Chondrocyte (in vitro differentiated cells): ENCODE results near the gene PSENEN. TPM values are rescaled to one million over a fixed set of nuclear protein-coding genes. Genes with fewer than 3 reads are reported as not detected.

Experiments used
- DNase-seq: peaks from one replicate; pipeline ENCODE4 v3.0.0; 2021; ENCODE audit warnings: mixed read lengths, low spot score
- H3K27ac Mint-ChIP-seq: one replicate; pipeline ENCODE4 v1.8.0; 2021; ENCODE audit warnings: mild to moderate bottlenecking, moderate library complexity, mixed read lengths; ENCODE audit not compliant: unreplicated experiment
- H3K27me3 Mint-ChIP-seq: 2 replicates; pipeline ENCODE4 v1.8.0; 2021; ENCODE audit warnings: low read depth, mixed read lengths
- H3K36me3 Mint-ChIP-seq: 2 replicates; pipeline ENCODE4 v1.8.0; 2021; ENCODE audit warnings: low read depth, mixed read lengths
- H3K4me1 Mint-ChIP-seq: 2 replicates; pipeline ENCODE4 v1.8.0; 2021; ENCODE audit warnings: low read depth, mild to moderate bottlenecking, mixed read lengths
- H3K4me3 Mint-ChIP-seq: one replicate; pipeline ENCODE4 v1.8.0; 2021; ENCODE audit warnings: mild to moderate bottlenecking, moderate library complexity, mixed read lengths; ENCODE audit not compliant: unreplicated experiment
- H3K9me3 Mint-ChIP-seq: 2 replicates; pipeline ENCODE4 v1.8.0; 2021; ENCODE audit warnings: low read depth, mixed read lengths
- total RNA-seq: library from RNA; stranded (reverse); gene quantifications from 3 replicates; pipeline ENCODE4 v1.2.1, GENCODE V29; 2021
- TF ChIP-seq, protein P1 (sequence below): fragments of 200-600 bp; sonication (generic); IDR thresholded peaks from 2 replicates; pipeline ENCODE4 v1.5.0; 2021; ENCODE audit warnings: antibody characterized with exemption, mild to moderate bottlenecking, moderate library complexity

Gene PSENEN
- total RNA-seq, 1 donor from 2014 or later = 59.9 TPM

GRCh38 chr19:35740108-35740422 is 5.4 kb upstream of the PSENEN start:
- peak overlapping the region; percentile 79 for H3K4me3 Mint-ChIP-seq
- H3K4me1 Mint-ChIP-seq = peaks cover 21% of the 10 kb centered on the region
- H3K36me3 Mint-ChIP-seq = peaks cover 10% of the 10 kb centered on the region
- H3K27me3 Mint-ChIP-seq = no peaks in the 10 kb centered on the region
- DNase-seq = no peak
- H3K27ac Mint-ChIP-seq = peak overlapping the region; percentile 65
- H3K9me3 Mint-ChIP-seq = no peaks in the 10 kb centered on the region
- TF ChIP-seq, protein P1, sequence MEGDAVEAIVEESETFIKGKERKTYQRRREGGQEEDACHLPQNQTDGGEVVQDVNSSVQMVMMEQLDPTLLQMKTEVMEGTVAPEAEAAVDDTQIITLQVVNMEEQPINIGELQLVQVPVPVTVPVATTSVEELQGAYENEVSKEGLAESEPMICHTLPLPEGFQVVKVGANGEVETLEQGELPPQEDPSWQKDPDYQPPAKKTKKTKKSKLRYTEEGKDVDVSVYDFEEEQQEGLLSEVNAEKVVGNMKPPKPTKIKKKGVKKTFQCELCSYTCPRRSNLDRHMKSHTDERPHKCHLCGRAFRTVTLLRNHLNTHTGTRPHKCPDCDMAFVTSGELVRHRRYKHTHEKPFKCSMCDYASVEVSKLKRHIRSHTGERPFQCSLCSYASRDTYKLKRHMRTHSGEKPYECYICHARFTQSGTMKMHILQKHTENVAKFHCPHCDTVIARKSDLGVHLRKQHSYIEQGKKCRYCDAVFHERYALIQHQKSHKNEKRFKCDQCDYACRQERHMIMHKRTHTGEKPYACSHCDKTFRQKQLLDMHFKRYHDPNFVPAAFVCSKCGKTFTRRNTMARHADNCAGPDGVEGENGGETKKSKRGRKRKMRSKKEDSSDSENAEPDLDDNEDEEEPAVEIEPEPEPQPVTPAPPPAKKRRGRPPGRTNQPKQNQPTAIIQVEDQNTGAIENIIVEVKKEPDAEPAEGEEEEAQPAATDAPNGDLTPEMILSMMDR = no peak

DNA sequence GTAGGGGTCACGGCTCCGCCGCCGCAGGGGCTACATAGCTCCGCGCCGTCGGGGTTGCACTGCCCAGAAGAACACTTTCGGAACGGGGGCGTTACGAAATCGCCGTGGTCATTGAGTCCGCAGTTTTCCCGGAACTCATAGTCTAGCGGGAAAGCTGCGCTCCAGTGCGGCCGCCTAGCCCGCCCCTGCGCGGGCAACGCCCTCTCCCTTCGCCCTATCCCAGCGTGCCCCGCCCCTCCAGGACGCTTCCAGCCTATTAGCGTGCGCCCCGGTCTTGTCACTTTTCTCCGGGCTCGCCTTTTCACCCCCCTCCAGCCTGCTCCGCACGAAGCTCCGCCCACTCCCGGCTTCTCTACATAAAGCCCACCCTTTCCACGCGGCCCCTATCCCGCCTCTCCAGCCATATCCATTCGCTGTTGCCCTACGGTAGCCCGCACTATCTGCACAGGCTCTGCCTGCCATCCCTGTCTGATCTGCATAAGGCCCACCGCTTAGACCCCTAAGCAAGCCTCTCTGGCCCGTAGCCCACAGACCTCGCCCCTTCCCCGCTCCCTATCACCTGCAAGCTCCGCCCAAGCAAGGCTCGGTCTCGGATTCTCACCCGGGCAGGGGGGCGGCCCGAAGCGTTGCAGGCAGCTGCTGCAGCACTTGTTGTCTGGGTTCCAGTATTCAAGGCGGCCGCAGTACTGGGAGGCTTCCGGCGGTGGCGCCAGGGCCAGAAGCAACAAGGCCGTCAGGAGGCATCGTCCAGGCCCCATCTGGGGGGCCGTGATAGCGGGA is 4.8 kb upstream of the PSENEN start:
- H3K4me1 Mint-ChIP-seq = peaks cover 23% of the 10 kb centered on the region
- DNase-seq = peak; percentile 100
- peaks cover 9% of the 10 kb centered on the region for H3K36me3 Mint-ChIP-seq
- no peaks in the 10 kb centered on the region for H3K9me3 Mint-ChIP-seq
- peak overlapping the region; percentile 79 for H3K4me3 Mint-ChIP-seq
- H3K27me3 Mint-ChIP-seq = no peaks in the 10 kb centered on the region
- H3K27ac Mint-ChIP-seq = peak overlapping the region; percentile 95
- TF ChIP-seq, protein P1 = peak; percentile 59

DNA sequence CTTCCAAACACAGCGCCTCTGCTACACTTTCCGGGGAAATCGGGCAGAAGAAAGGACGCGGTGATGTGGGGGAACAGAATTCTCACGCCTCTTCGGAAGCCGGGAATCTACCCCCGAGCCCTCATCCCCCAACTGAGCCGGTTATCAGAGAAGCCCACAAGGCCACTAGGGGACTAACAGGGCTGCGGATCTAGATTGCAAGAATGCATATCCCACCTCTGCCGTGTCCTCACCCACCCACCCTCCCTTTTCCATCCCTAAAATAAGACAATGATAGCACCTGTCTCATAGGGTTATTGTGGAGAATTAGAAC is 4.3 kb upstream of the PSENEN start:
- Mint-ChIP-seq H3K27me3 (no peaks in the 10 kb centered on the region), H3K4me1 (peaks cover 28% of the 10 kb centered on the region), H3K9me3 (no peaks in the 10 kb centered on the region), H3K36me3 (peaks cover 7% of the 10 kb centered on the region), H3K4me3 (peak overlapping the region; percentile 79), H3K27ac (peak overlapping the region; percentile 95)
- no peak for DNase-seq
- TF ChIP-seq, protein P1 = peak; percentile 31

GRCh38 chr19:35742121-35742724 is 3.2 kb upstream of the PSENEN start, which contains the start of gene IGFLR1:
Gene IGFLR1 (minus strand): TSS chr19:35742452. CDS start chr19:35741180, 1,272 bp downstream.
- DNase-seq = no peak
- Mint-ChIP-seq H3K27me3 (no peaks in the 10 kb centered on the region), H3K36me3 (peaks cover 4% of the 10 kb centered on the region), H3K4me1 (peaks cover 39% of the 10 kb centered on the region), H3K27ac (peak within 1 kb of the TSS; percentile 36), H3K9me3 (no peaks in the 10 kb centered on the region), H3K4me3 (no peak within 1 kb of the TSS)
- TF ChIP-seq, protein P1 = no peak

GRCh38 chr19:35743640-35744429 is 1.6 kb upstream of the PSENEN start:
- TF ChIP-seq, protein P1 = no peak
- H3K27me3 Mint-ChIP-seq = no peaks in the 10 kb centered on the region
- peak; percentile 55 for DNase-seq
- H3K9me3 Mint-ChIP-seq = no peaks in the 10 kb centered on the region
- H3K36me3 Mint-ChIP-seq = no peaks in the 10 kb centered on the region
- H3K4me3 Mint-ChIP-seq = peak overlapping the region; percentile 97
- peak overlapping the region; percentile 12 for H3K27ac Mint-ChIP-seq
- H3K4me1 Mint-ChIP-seq = peaks cover 51% of the 10 kb centered on the region
